Measurements from ENCODE around the gene EFEMP2. TPM values are rescaled to one million over a fixed set of nuclear protein-coding genes. Genes with fewer than 3 reads are reported as not detected.

Gene EFEMP2
- polyA plus RNA-seq, 1 donor (not counting 4 experiments of a cell fraction or from before 2014, with no cell fraction given), result 4.8 TPM

GRCh38 chr11:65861533-65862183 is 10.9 kb downstream of the EFEMP2 start:
- H3K27me3 ChIP-seq (ENCODE audit: control insufficient read depth, extremely low read depth, insufficient read depth, low read length), result no peaks in the 10 kb centered on the region
- H2AFZ ChIP-seq (ENCODE audit: control insufficient read depth, low read length), result no peak overlapping the region
- H3K79me2 ChIP-seq (ENCODE audit: control insufficient read depth, insufficient read depth, low read length), result peaks cover 42% of the 10 kb centered on the region
- no peaks in the 10 kb centered on the region for H3K9me1 ChIP-seq (ENCODE audit: control insufficient read depth, extremely low read depth, insufficient read depth, low read length)
- H3K9ac ChIP-seq (ENCODE audit: control insufficient read depth, extremely low read depth, insufficient read depth, low read length), result peak overlapping the region; percentile 83
- H3K4me2 ChIP-seq (ENCODE audit: control insufficient read depth, extremely low read depth, insufficient read depth, low read depth, low read length), result peak overlapping the region; percentile 92
- peak overlapping the region; percentile 83 to 96 (median 91) for H3K4me3 ChIP-seq (ENCODE audit: control insufficient read depth in 2 of 3, extremely low read depth in 1 of 3, insufficient read depth in 2 of 3, low read depth in 1 of 3, low read length in 3 of 3)
- no peak for DNase-seq (ENCODE audit: low read depth, low spot score)
- H3K9me3 ChIP-seq (ENCODE audit: control insufficient read depth, low read depth, low read length), result no peaks in the 10 kb centered on the region
- dilution Hi-C loops (cut with MboI; ENCODE audit: extremely low pct_ligation_motif_present, low sequenced_read_pairs), result no loop called here
- peaks cover 7% of the 10 kb centered on the region for H4K20me1 ChIP-seq (ENCODE audit: control insufficient read depth, extremely low read depth, insufficient read depth, low read length)
- no peak for FAIRE-seq
- peaks cover 32 to 45% of the 10 kb centered on the region in 2 experiments for H3K36me3 ChIP-seq (ENCODE audit: control insufficient read depth in 2 of 2, extremely low read depth in 1 of 2, insufficient read depth in 2 of 2, low read length in 2 of 2)
- peaks cover 18% of the 10 kb centered on the region for H3K4me1 ChIP-seq (ENCODE audit: control insufficient read depth, extremely low read depth, insufficient read depth, low read length)
- no peak for TF ChIP-seq CTCF (optimal IDR thresholded peaks at IDR 0.05 in 1 of 3, IDR thresholded peaks at IDR 0.05 in 1 of 3, conservative IDR thresholded peaks at IDR 0.05 in 1 of 3; ENCODE audit: extremely low read depth in 1 of 3, insufficient read depth in 2 of 3, low read length in 3 of 3)
- no peak for TF ChIP-seq EZH2 (IDR thresholded peaks at IDR 0.05; ENCODE audit: low read length)
- peak overlapping the region; percentile 90 for H3K27ac ChIP-seq (ENCODE audit: control insufficient read depth, insufficient read depth, low read length)

- Histone ChIP-seq H3K27ac (ENCODE audit: control insufficient read depth, insufficient read depth, low read length) (peak overlapping the region; percentile 90), H4K20me1 (ENCODE audit: control insufficient read depth, extremely low read depth, insufficient read depth, low read length) (peaks cover 12% of the 10 kb centered on the region), H3K9me3 (ENCODE audit: control insufficient read depth, low read depth, low read length) (no peaks in the 10 kb centered on the region), H3K9me1 (ENCODE audit: control insufficient read depth, extremely low read depth, insufficient read depth, low read length) (peaks cover 5% of the 10 kb centered on the region), H3K4me3 (ENCODE audit: control insufficient read depth in 2 of 3, extremely low read depth in 1 of 3, insufficient read depth in 2 of 3, low read depth in 1 of 3, low read length in 3 of 3) (peak overlapping the region; percentile 83 to 96 (median 91)), H3K79me2 (ENCODE audit: control insufficient read depth, insufficient read depth, low read length) (peaks cover 47% of the 10 kb centered on the region), H2AFZ (ENCODE audit: control insufficient read depth, low read length) (peak overlapping the region; percentile 79), H3K27me3 (ENCODE audit: control insufficient read depth, extremely low read depth, insufficient read depth, low read length) (no peaks in the 10 kb centered on the region), H3K9ac (ENCODE audit: control insufficient read depth, extremely low read depth, insufficient read depth, low read length) (peak overlapping the region; percentile 83), H3K4me1 (ENCODE audit: control insufficient read depth, extremely low read depth, insufficient read depth, low read length) (peaks cover 23% of the 10 kb centered on the region), H3K36me3 (ENCODE audit: control insufficient read depth in 2 of 2, extremely low read depth in 1 of 2, insufficient read depth in 2 of 2, low read length in 2 of 2) (peaks cover 37 to 48% of the 10 kb centered on the region in 2 experiments), H3K4me2 (ENCODE audit: control insufficient read depth, extremely low read depth, insufficient read depth, low read depth, low read length) (peak overlapping the region; percentile 92)
- FAIRE-seq (no peak), DNase-seq (ENCODE audit: low read depth, low spot score) (no peak)
- TF ChIP-seq EZH2 (IDR thresholded peaks at IDR 0.05; ENCODE audit: low read length) (no peak), CTCF (optimal IDR thresholded peaks at IDR 0.05 in 1 of 3, IDR thresholded peaks at IDR 0.05 in 1 of 3, conservative IDR thresholded peaks at IDR 0.05 in 1 of 3; ENCODE audit: extremely low read depth in 1 of 3, insufficient read depth in 2 of 3, low read length in 3 of 3) (no peak)
- dilution Hi-C loops (cut with MboI; ENCODE audit: extremely low pct_ligation_motif_present, low sequenced_read_pairs), result no loop called here
These were observed 11.5 kb downstream of the EFEMP2 start for GRCh38 chr11:65861165-65861505.

Data from keratinocyte (primary cell).